H9 (cell line): Measurements from ENCODE around the gene DTNBP1. TPM values are rescaled to one million over a fixed set of nuclear protein-coding genes. Genes with fewer than 3 reads are reported as not detected.

Source experiments
- DNase-seq: peaks from one replicate; pipeline ENCODE4 v3.0.0-alpha.2; 2017
- H2AFZ ChIP-seq: one replicate; pipeline ENCODE4 v1.6.1; 2013; ENCODE audit warnings: mild to moderate bottlenecking, low read length, control low read depth, moderate library complexity
- H2AK5ac ChIP-seq: 2 replicates; pipeline ENCODE4 v1.6.1; 2013; ENCODE audit warnings: low read length, control low read depth, mixed read lengths; ENCODE audit not compliant: insufficient read length
- H2BK120ac ChIP-seq: one replicate; pipeline ENCODE4 v1.6.1; 2013; ENCODE audit warnings: low read depth, mild to moderate bottlenecking, low read length, control low read depth, inconsistent platforms; ENCODE audit not compliant: poor library complexity, severe bottlenecking
- H2BK12ac ChIP-seq: 2 replicates; pipeline ENCODE4 v1.6.1; 2013; ENCODE audit warnings: low read length, control low read depth, mixed read lengths, low read depth; ENCODE audit not compliant: insufficient read length
- H2BK15ac ChIP-seq: 2 replicates; pipeline ENCODE4 v1.6.1; 2013; ENCODE audit warnings: low read depth, low read length, control low read depth
- H2BK20ac ChIP-seq: one replicate; pipeline ENCODE4 v1.6.1; 2013; ENCODE audit warnings: low read depth, mild to moderate bottlenecking, low read length, control low read depth, inconsistent platforms; ENCODE audit not compliant: poor library complexity, severe bottlenecking
- H2BK5ac ChIP-seq: 2 replicates; pipeline ENCODE4 v1.6.1; 2013; ENCODE audit warnings: low read length, control low read depth, mixed read lengths; ENCODE audit not compliant: insufficient read length
- H3K14ac ChIP-seq: 2 replicates; pipeline ENCODE4 v1.6.1; 2013; ENCODE audit warnings: low read length, control low read depth; ENCODE audit not compliant: insufficient read depth
- H3K18ac ChIP-seq: 2 replicates; pipeline ENCODE4 v1.6.1; 2013; ENCODE audit warnings: low read depth, mild to moderate bottlenecking, mixed read lengths, low read length, control low read depth; ENCODE audit not compliant: insufficient read length
- H3K23ac ChIP-seq: 2 replicates; pipeline ENCODE4 v1.6.1; 2013; ENCODE audit warnings: low read length, control low read depth, mixed read lengths, low read depth; ENCODE audit not compliant: insufficient read length
- H3K23me2 ChIP-seq: 2 replicates; pipeline ENCODE4 v1.6.1; 2013; ENCODE audit warnings: low read depth, mild to moderate bottlenecking, mixed read lengths, low read length, control low read depth; ENCODE audit not compliant: insufficient read length, poor library complexity, severe bottlenecking
- H3K27ac ChIP-seq: 2 replicates; pipeline ENCODE4 v1.5.1; 2013; ENCODE audit warnings: low read length, control low read depth, mixed read lengths, low read depth; ENCODE audit not compliant: insufficient read length
- H3K27me3 ChIP-seq: 2 replicates; pipeline ENCODE4 v1.6.1; 2013; ENCODE audit warnings: low read length, control low read depth, inconsistent platforms; ENCODE audit not compliant: insufficient read depth
- H3K4ac ChIP-seq: 2 replicates; pipeline ENCODE4 v1.6.1; 2013; ENCODE audit warnings: low read depth, mild to moderate bottlenecking, control low read depth, inconsistent platforms, low read length, moderate library complexity
- H3K4me1 ChIP-seq: 2 replicates; pipeline ENCODE4 v1.6.1; 2013; ENCODE audit warnings: low read length, control low read depth, inconsistent platforms; ENCODE audit not compliant: insufficient read depth
- H3K4me2 ChIP-seq: 2 replicates; pipeline ENCODE4 v1.6.1; 2013; ENCODE audit warnings: low read length, control low read depth, mixed read lengths; ENCODE audit not compliant: insufficient read length, insufficient read depth
- H3K56ac ChIP-seq: 2 replicates; pipeline ENCODE4 v1.6.1; 2013; ENCODE audit warnings: low read depth, mild to moderate bottlenecking, mixed read lengths, low read length, control low read depth; ENCODE audit not compliant: insufficient read length
- H3K79me1 ChIP-seq: 2 replicates; pipeline ENCODE4 v1.6.1; 2013; ENCODE audit warnings: low read depth, mild to moderate bottlenecking, moderate library complexity, low read length, control low read depth, inconsistent platforms; ENCODE audit not compliant: insufficient read depth, poor library complexity, severe bottlenecking
- H3K79me2 ChIP-seq: 2 replicates; pipeline ENCODE4 v1.6.1; 2013; ENCODE audit warnings: low read length, control low read depth, inconsistent platforms; ENCODE audit not compliant: insufficient read depth
- H3K9ac ChIP-seq: 2 replicates; pipeline ENCODE4 v1.6.1; 2013; ENCODE audit warnings: low read length, control low read depth, mixed read lengths; ENCODE audit not compliant: insufficient read length; ENCODE audit errors: extremely low read depth
- H3K9me3 ChIP-seq: one replicate; pipeline ENCODE4 v1.6.1; 2013; ENCODE audit warnings: low read depth, low read length, inconsistent platforms; ENCODE audit not compliant: control insufficient read depth
- H3T11ph ChIP-seq: one replicate; pipeline ENCODE4 v1.6.1; 2013; ENCODE audit warnings: mild to moderate bottlenecking, low read length, control low read depth, inconsistent platforms
- H4K20me1 ChIP-seq: one replicate; pipeline ENCODE4 v1.6.1; 2013; ENCODE audit not compliant: control insufficient read depth, insufficient read length, insufficient read depth
- H4K5ac ChIP-seq: 2 replicates; pipeline ENCODE4 v1.6.1; 2013; ENCODE audit warnings: low read depth, mild to moderate bottlenecking, mixed read lengths, low read length, control low read depth; ENCODE audit not compliant: insufficient read length
- H4K8ac ChIP-seq: replicated peaks from 2 replicates; pipeline ENCODE4 v1.6.1; 2013; ENCODE audit warnings: low read length, control low read depth, mixed read lengths, low read depth; ENCODE audit not compliant: insufficient read length
- H4K91ac ChIP-seq: 2 replicates; pipeline ENCODE4 v1.6.1; 2013; ENCODE audit warnings: low read depth, mild to moderate bottlenecking, moderate library complexity, mixed read lengths, low read length, control low read depth; ENCODE audit not compliant: insufficient read length
- H3K27ac Mint-ChIP-seq, 3 experiments: 2 replicates in 2 of 3; 3 replicates in 1 of 3; pipeline ENCODE4 v1.8.0; 2020 to 2021; ENCODE audit warnings: mixed read lengths in 3 of 3, mild to moderate bottlenecking in 1 of 3, moderate library complexity in 1 of 3
- H3K27me3 Mint-ChIP-seq: 2 replicates; pipeline ENCODE4 v1.8.0; 2021; ENCODE audit warnings: low read depth, mild to moderate bottlenecking, moderate library complexity, mixed read lengths
- H3K36me3 Mint-ChIP-seq, 3 experiments: 2 replicates in 2 of 3; 3 replicates in 1 of 3; pipeline ENCODE4 v1.8.0; 2020 to 2021; ENCODE audit warnings: low read depth in 3 of 3, mixed read lengths in 3 of 3; ENCODE audit not compliant: insufficient read depth in 1 of 3
- H3K4me1 Mint-ChIP-seq, 2 experiments: 2 replicates each; pipeline ENCODE4 v1.8.0; 2020; ENCODE audit warnings: mixed read lengths in 2 of 2
- H3K4me3 Mint-ChIP-seq, 2 experiments: 2 replicates in 1 of 2; 3 replicates in 1 of 2; pipeline ENCODE4 v1.8.0; 2020 to 2021; ENCODE audit warnings: mild to moderate bottlenecking in 2 of 2, mixed read lengths in 2 of 2, moderate library complexity in 1 of 2
- H3K9me3 Mint-ChIP-seq, 2 experiments: 2 replicates in 1 of 2; 3 replicates in 1 of 2; pipeline ENCODE4 v1.8.0; 2020; ENCODE audit warnings: mild to moderate bottlenecking in 2 of 2, mixed read lengths in 2 of 2, moderate library complexity in 1 of 2
- CTCF ChIP-seq: fragments of 200-600 bp; sonication (generic); conservative IDR thresholded peaks from 3 replicates; pipeline ENCODE4 v1.8.0; 2021; ENCODE audit warnings: antibody characterized with exemption, mild to moderate bottlenecking
- WGBS: extraction: QIAGEN DNeasy Blood & Tissue Kit; methylation state at CpG from one replicate; pipeline ENCODE4 v1.1.7; 2013; ENCODE audit warnings: missing lambda C conversion rate, low lambda C conversion rate, mixed read lengths; ENCODE audit not compliant: insufficient read length; ENCODE audit errors: extremely low coverage; 5-methylcytosine and 5-hydroxymethylcytosine counted together
- total RNA-seq: library from RNA; stranded (reverse); gene quantifications from 2 replicates; pipeline ENCODE4 v1.2.1, GENCODE V29; 2021

DTNBP1 gene
- total RNA-seq, 1 experiment from 2014 or later = 12.9 TPM

DNA sequence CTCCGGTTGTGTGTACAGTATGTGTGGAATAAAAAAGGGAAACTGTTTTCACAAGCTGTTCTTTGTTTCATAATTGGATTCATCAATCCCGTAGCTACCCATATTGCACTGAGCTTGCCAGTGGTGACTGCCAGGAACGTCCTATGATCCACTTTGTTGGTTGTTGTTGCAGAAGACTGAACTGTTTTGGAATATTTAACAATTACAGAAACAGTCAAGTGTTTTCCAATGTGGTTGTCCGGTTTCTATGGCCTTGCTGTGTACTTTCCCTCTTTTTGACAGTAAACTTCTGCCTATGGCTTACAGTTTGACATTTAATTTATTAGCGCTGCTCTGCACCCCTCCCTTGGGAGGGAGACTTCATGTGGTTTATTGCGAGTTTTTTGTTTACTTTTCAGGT lies 141.2 kb downstream of the DTNBP1 start:
- Histone ChIP-seq H3K4me1 (no peaks in the 10 kb centered on the region), H3T11ph (no peak overlapping the region), H2BK15ac (no peak overlapping the region), H4K5ac (no peak overlapping the region), H2BK120ac (no peak overlapping the region), H2AFZ (no peak overlapping the region), H4K20me1 (no peaks in the 10 kb centered on the region), H3K56ac (no peak overlapping the region), H2BK5ac (no peak overlapping the region), H3K18ac (no peak overlapping the region), H2BK12ac (no peak overlapping the region), H3K23me2 (no peaks in the 10 kb centered on the region), H3K9me3 (peaks cover 8% of the 10 kb centered on the region), H3K4me2 (no peak overlapping the region), H3K9ac (no peak overlapping the region), H3K79me1 (no peaks in the 10 kb centered on the region), H2AK5ac (no peak overlapping the region), H4K8ac (no peak overlapping the region), H3K27me3 (no peaks in the 10 kb centered on the region), H2BK20ac (no peak overlapping the region), H3K4ac (no peak overlapping the region), H3K14ac (no peak overlapping the region), H3K79me2 (no peaks in the 10 kb centered on the region), H4K91ac (no peak overlapping the region), H3K27ac (no peak overlapping the region), H3K23ac (no peak overlapping the region)
- Mint-ChIP-seq H3K4me3 (no peak overlapping the region), H3K27ac (no peak overlapping the region), H3K27me3 (peaks cover 15% of the 10 kb centered on the region), H3K36me3 (peaks cover 77 to 98% (median 98%) of the 10 kb centered on the region in 3 experiments), H3K4me1 (peaks cover 0 to 13% of the 10 kb centered on the region in 2 experiments; a peak in 2 of 4 replicates), H3K9me3 (peaks cover 10 to 29% of the 10 kb centered on the region in 2 experiments)
- no peak for DNase-seq
- no CpG with 5 or more reads among the region's 6 CpGs for WGBS
- no peak for TF ChIP-seq CTCF
